GM23338 (cell line): Measurements from ENCODE around the gene PPP6R3. TPM values are rescaled to one million over a fixed set of nuclear protein-coding genes. Genes with fewer than 3 reads are reported as not detected.

ENCODE experiments used
- ATAC-seq: fragments of 200-7000 bp; cut with Tn5 transposase; 3 replicates; pipeline ENCODE4 v1.9.1; 2020
- DNase-seq: peaks from one replicate; pipeline ENCODE4 v3.0.0-alpha.2; 2015; ENCODE audit warnings: low spot score
- H2AFZ ChIP-seq: fragments of 200-600 bp; sonication (generic); 2 replicates; pipeline ENCODE4 v1.8.0; 2016; ENCODE audit warnings: antibody characterized with exemption, mild to moderate bottlenecking, moderate library complexity
- H3F3A ChIP-seq: fragments of 200-600 bp; sonication (generic); replicated peaks from 2 replicates; pipeline ENCODE4 v1.8.0; 2017; ENCODE audit warnings: antibody characterized with exemption, mixed run types, low read depth
- H3K27ac ChIP-seq: fragments of 200-600 bp; sonication (generic); 2 replicates; pipeline ENCODE4 v1.6.1; 2016; ENCODE audit warnings: low read depth
- H3K27me3 ChIP-seq: fragments of 200-600 bp; sonication (generic); 2 replicates; pipeline ENCODE4 v1.8.0; 2016; ENCODE audit warnings: mild to moderate bottlenecking, mixed run types, moderate library complexity; ENCODE audit not compliant: insufficient read depth
- H3K36me3 ChIP-seq: fragments of 200-600 bp; sonication (generic); 2 replicates; pipeline ENCODE4 v1.8.0; 2016; ENCODE audit warnings: mild to moderate bottlenecking; ENCODE audit not compliant: insufficient read depth
- H3K4me1 ChIP-seq: fragments of 200-600 bp; sonication (generic); 2 replicates; pipeline ENCODE4 v1.8.0; 2016; ENCODE audit warnings: mild to moderate bottlenecking, moderate library complexity; ENCODE audit not compliant: insufficient read depth
- H3K4me2 ChIP-seq: fragments of 200-600 bp; sonication (generic); 2 replicates; pipeline ENCODE4 v1.7.1; 2017; ENCODE audit warnings: mixed run types
- H3K4me3 ChIP-seq: fragments of 200-600 bp; sonication (generic); 2 replicates; pipeline ENCODE4 v1.6.1; 2016; ENCODE audit warnings: mixed run types
- H3K79me2 ChIP-seq: fragments of 200-600 bp; sonication (generic); replicated peaks from 2 replicates; pipeline ENCODE4 v1.8.0; 2017; ENCODE audit warnings: mild to moderate bottlenecking; ENCODE audit not compliant: insufficient read depth
- H3K9me2 ChIP-seq: fragments of 200-600 bp; sonication (generic); 2 replicates; pipeline ENCODE4 v1.8.0; 2017; ENCODE audit not compliant: insufficient read depth
- H4K20me1 ChIP-seq: fragments of 200-600 bp; sonication (generic); replicated peaks from 2 replicates; pipeline ENCODE4 v1.8.0; 2017; ENCODE audit warnings: mild to moderate bottlenecking; ENCODE audit not compliant: insufficient read depth
- H3K27ac Mint-ChIP-seq: 2 replicates; pipeline ENCODE4 v1.8.0; 2020; ENCODE audit warnings: inconsistent platforms, mild to moderate bottlenecking, moderate library complexity, mixed read lengths
- H3K27me3 Mint-ChIP-seq: 3 replicates; pipeline ENCODE4 v1.8.0; 2022; ENCODE audit warnings: low read depth, mild to moderate bottlenecking, moderate library complexity, mixed read lengths, inconsistent platforms; ENCODE audit not compliant: insufficient read depth, poor library complexity
- H3K36me3 Mint-ChIP-seq: 3 replicates; pipeline ENCODE4 v1.8.0; 2021; ENCODE audit warnings: low read depth, mild to moderate bottlenecking, inconsistent platforms, moderate library complexity, mixed read lengths
- H3K4me1 Mint-ChIP-seq: 3 replicates; pipeline ENCODE4 v1.8.0; 2020; ENCODE audit warnings: mild to moderate bottlenecking, inconsistent platforms, mixed read lengths
- H3K4me3 Mint-ChIP-seq: 3 replicates; pipeline ENCODE4 v1.8.0; 2021; ENCODE audit warnings: moderate library complexity, mild to moderate bottlenecking, inconsistent platforms, mixed read lengths
- H3K9me3 Mint-ChIP-seq: 3 replicates; pipeline ENCODE4 v1.8.0; 2020; ENCODE audit warnings: moderate library complexity, mild to moderate bottlenecking, inconsistent platforms, mixed read lengths
- CREB1 ChIP-seq: fragments of 250-450 bp; sonication (Bioruptor Pico); IDR thresholded peaks from 2 replicates; pipeline ENCODE4 v1.5.0; 2020; ENCODE audit warnings: low read depth, mild to moderate bottlenecking, moderate library complexity
- CTCF ChIP-seq, 2 experiments: fragments of 200-600 bp in 1 of 2; sonication (generic) in 1 of 2; conservative IDR thresholded peaks; 2 replicates each; pipeline versions ENCODE4 v1.5.1 to v1.6.1; 2016 to 2017; ENCODE audit warnings: antibody characterized with exemption in 2 of 2, low read depth in 2 of 2, mild to moderate bottlenecking in 2 of 2, moderate library complexity in 1 of 2
- ETS1 ChIP-seq: IDR thresholded peaks from 2 replicates; pipeline ENCODE4 v1.6.1; 2016; ENCODE audit warnings: antibody characterized with exemption
- EZH2 ChIP-seq: fragments of 200-600 bp; sonication (generic); IDR thresholded peaks from one replicate; pipeline ENCODE4 v1.8.0; 2017; ENCODE audit warnings: antibody characterized with exemption, mild to moderate bottlenecking, low read depth; ENCODE audit not compliant: unreplicated experiment
- EZH2phosphoT487 ChIP-seq: fragments of 200-600 bp; sonication (generic); IDR thresholded peaks from one replicate; pipeline ENCODE4 v1.8.1; 2018; ENCODE audit warnings: antibody characterized with exemption; ENCODE audit not compliant: unreplicated experiment
- JUNB ChIP-seq: IDR thresholded peaks from one replicate; pipeline ENCODE4 v1.6.1; 2016; ENCODE audit warnings: antibody characterized with exemption; ENCODE audit not compliant: unreplicated experiment
- NANOG ChIP-seq: IDR thresholded peaks from 2 replicates; pipeline ENCODE4 v1.6.1; 2016; ENCODE audit warnings: antibody characterized with exemption, borderline replicate concordance
- POLR2AphosphoS5 ChIP-seq: IDR thresholded peaks from 2 replicates; pipeline ENCODE4 v1.6.1; 2016; ENCODE audit warnings: antibody characterized with exemption, low read depth
- REST ChIP-seq: IDR thresholded peaks from one replicate; pipeline ENCODE4 v1.6.1; 2018; ENCODE audit warnings: antibody characterized with exemption; ENCODE audit not compliant: unreplicated experiment
- STAT1 ChIP-seq: IDR thresholded peaks from one replicate; pipeline ENCODE4 v1.6.1; 2016; ENCODE audit warnings: antibody characterized with exemption; ENCODE audit not compliant: unreplicated experiment
- ZNF114 ChIP-seq: fragments of 250-450 bp; sonication (Bioruptor Pico); IDR thresholded peaks from 2 replicates; pipeline ENCODE4 v1.5.0; 2020; ENCODE audit warnings: mild to moderate bottlenecking, moderate library complexity
- ZNF331 ChIP-seq: fragments of 250-450 bp; sonication (Bioruptor Pico); IDR thresholded peaks from 2 replicates; pipeline ENCODE4 v1.5.0; 2020; ENCODE audit warnings: low read depth, mild to moderate bottlenecking, moderate library complexity
- ZNF462 ChIP-seq: fragments of 250-450 bp; sonication (Bioruptor Pico); IDR thresholded peaks from 2 replicates; pipeline ENCODE4 v1.5.0; 2020; ENCODE audit warnings: mild to moderate bottlenecking, moderate library complexity
- polyA plus RNA-seq: library from polyadenylated mRNA; unstranded; fragments of >200 nt; fragmentation: Nextera tagmentation; extraction: Ambion mirVana; gene quantifications from 2 replicates; pipeline ENCODE4 v1.2.1, GENCODE V29; 2016
- total RNA-seq: library from RNA; depleted of rRNA; stranded (reverse); fragments of >200 nt; shearing (Covaris generic); gene quantifications from 2 replicates; pipeline ENCODE4 v1.2.3, GENCODE V29; 2014

PPP6R3 gene
- total and polyA plus RNA-seq, 2 experiments from 2014 or later = 170 to 268 TPM

GRCh38 chr11:68593441-68593840 is 132.9 kb downstream of the PPP6R3 start:
- no peaks in the 10 kb centered on the region for H3K4me1 ChIP-seq
- peaks cover 8% of the 10 kb centered on the region; the same call in 1 of the 2 replicates for H3F3A ChIP-seq
- TF ChIP-seq CREB1 (CRISPR knock-in tag) (no peak), ZNF114 (CRISPR knock-in tag) (no peak), POLR2AphosphoS5 (no peak), EZH2phosphoT487 (no peak), ZNF331 (no peak), ETS1 (no peak), NANOG (no peak), JUNB (no peak), REST (no peak), STAT1 (no peak), CTCF (conservative IDR thresholded peaks at IDR 0.05; ENCODE audit: low read depth in 2 of 2) (no peak), EZH2 (no peak), ZNF462 (no peak)
- no peak overlapping the region for H2AFZ ChIP-seq
- H3K36me3 Mint-ChIP-seq = peaks cover 76% of the 10 kb centered on the region
- no peaks in the 10 kb centered on the region for H3K27me3 ChIP-seq
- DNase-seq (no peak), ATAC-seq (no peak)
- no peaks in the 10 kb centered on the region for H3K9me3 Mint-ChIP-seq
- no peaks in the 10 kb centered on the region for H3K4me1 Mint-ChIP-seq
- no peaks in the 10 kb centered on the region for H3K9me2 ChIP-seq
- peaks cover 8% of the 10 kb centered on the region; the same call in 1 of the 2 replicates for H3K79me2 ChIP-seq
- H3K36me3 ChIP-seq = peaks cover 40% of the 10 kb centered on the region
- H3K4me3 Mint-ChIP-seq = no peak overlapping the region
- H3K27me3 Mint-ChIP-seq = peaks cover 5% of the 10 kb centered on the region
- H4K20me1 ChIP-seq = peaks cover 4% of the 10 kb centered on the region
- no peak overlapping the region for H3K27ac Mint-ChIP-seq
- no peak overlapping the region for H3K4me3 ChIP-seq
- H3K4me2 ChIP-seq = no peak overlapping the region
- peak overlapping the region; percentile 40; the same call in 1 of the 2 replicates for H3K27ac ChIP-seq
